ENCODE results near the gene MOXD1.

The MOXD1 gene

GRCh38 chr6:132400883-132401617 lies at the start of gene MOXD1:
TSS of gene MOXD1 (minus strand) at chr6:132401475. CDS start at chr6:132401426, 49 bp downstream.
- Histone ChIP-seq H3K36me3 (ENCODE audit: insufficient read depth) (no peaks in the 10 kb centered on the region), H3K27ac (no peak within 1 kb of the TSS), H3K4me2 (peak within 1 kb of the TSS; percentile 42; the same call in 1 of the 2 replicates), H3K79me2 (ENCODE audit: insufficient read depth, low read depth) (no peaks in the 10 kb centered on the region), H3K4me3 (IDR thresholded peaks at IDR 0.05; ENCODE audit: insufficient read depth, low read depth, low read length) (no peak within 1 kb of the TSS), H4K20me1 (ENCODE audit: insufficient read depth) (no peaks in the 10 kb centered on the region), H3K4me1 (ENCODE audit: low read depth, poor library complexity, severe bottlenecking) (no peaks in the 10 kb centered on the region), H3K27me3 (ENCODE audit: insufficient read depth, low read depth) (no peaks in the 10 kb centered on the region), H3K9ac (no peak within 1 kb of the TSS), H2AFZ (ENCODE audit: low read depth) (peak within 1 kb of the TSS; percentile 64)
- no peak for TF ChIP-seq CTCF (conservative IDR thresholded peaks at IDR 0.05; ENCODE audit: low read depth, low read length)

GRCh38 chr6:132446855-132447241 lies 45.6 kb upstream of the MOXD1 start:
- TF ChIP-seq CTCF (conservative IDR thresholded peaks at IDR 0.05; ENCODE audit: low read depth, low read length) = no peak
- no peaks in the 10 kb centered on the region for H3K79me2 ChIP-seq (ENCODE audit: insufficient read depth, low read depth)
- no peak overlapping the region for H3K4me3 ChIP-seq (IDR thresholded peaks at IDR 0.05; ENCODE audit: insufficient read depth, low read depth, low read length)
- no peaks in the 10 kb centered on the region for H3K4me1 ChIP-seq (ENCODE audit: low read depth, poor library complexity, severe bottlenecking)
- no peak overlapping the region for H2AFZ ChIP-seq (ENCODE audit: low read depth)
- H3K27me3 ChIP-seq (ENCODE audit: insufficient read depth, low read depth) = no peaks in the 10 kb centered on the region
- H3K36me3 ChIP-seq (ENCODE audit: insufficient read depth) = no peaks in the 10 kb centered on the region
- no peak overlapping the region for H3K4me2 ChIP-seq
- no peak overlapping the region for H3K27ac ChIP-seq
- H3K9ac ChIP-seq = no peak overlapping the region
- no peaks in the 10 kb centered on the region for H4K20me1 ChIP-seq (ENCODE audit: insufficient read depth)

- Histone ChIP-seq H3K27ac (no peak overlapping the region), H3K4me3 (IDR thresholded peaks at IDR 0.05; ENCODE audit: insufficient read depth, low read depth, low read length) (no peak overlapping the region), H3K27me3 (ENCODE audit: insufficient read depth, low read depth) (no peaks in the 10 kb centered on the region), H3K9ac (no peak overlapping the region), H3K4me1 (ENCODE audit: low read depth, poor library complexity, severe bottlenecking) (no peaks in the 10 kb centered on the region), H3K4me2 (no peak overlapping the region), H2AFZ (ENCODE audit: low read depth) (no peak overlapping the region), H3K79me2 (ENCODE audit: insufficient read depth, low read depth) (no peaks in the 10 kb centered on the region), H4K20me1 (ENCODE audit: insufficient read depth) (no peaks in the 10 kb centered on the region), H3K36me3 (ENCODE audit: insufficient read depth) (no peaks in the 10 kb centered on the region)
- no peak for TF ChIP-seq CTCF (conservative IDR thresholded peaks at IDR 0.05; ENCODE audit: low read depth, low read length)
Measured at GRCh38 chr6:132446141-132446854, 45.0 kb upstream of the MOXD1 start.

GRCh38 chr6:132445201-132445951 lies 44.1 kb upstream of the MOXD1 start:
- Histone ChIP-seq H3K9ac (no peak overlapping the region), H3K79me2 (ENCODE audit: insufficient read depth, low read depth) (no peaks in the 10 kb centered on the region), H3K27me3 (ENCODE audit: insufficient read depth, low read depth) (no peaks in the 10 kb centered on the region), H4K20me1 (ENCODE audit: insufficient read depth) (no peaks in the 10 kb centered on the region), H3K4me3 (IDR thresholded peaks at IDR 0.05; ENCODE audit: insufficient read depth, low read depth, low read length) (no peak overlapping the region), H3K4me2 (no peak overlapping the region), H3K4me1 (ENCODE audit: low read depth, poor library complexity, severe bottlenecking) (no peaks in the 10 kb centered on the region), H3K27ac (no peak overlapping the region), H3K36me3 (ENCODE audit: insufficient read depth) (no peaks in the 10 kb centered on the region), H2AFZ (ENCODE audit: low read depth) (no peak overlapping the region)
- TF ChIP-seq CTCF (conservative IDR thresholded peaks at IDR 0.05; ENCODE audit: low read depth, low read length) = no peak
